Trophoblast cell (in vitro differentiated cells and primary cell): ENCODE data around the gene PRPF6.
"Not testable (repeated sequence)": the region's sequence is repeated elsewhere in the genome, so short reads cannot be mapped to it uniquely, and the experiment has no call there.

Source experiments
- DNase-seq, 2 donors: peaks; one replicate each; pipeline ENCODE4 v3.0.0-alpha.2; 2016
- H2AFZ ChIP-seq: 2 replicates; pipeline ENCODE4 v1.6.1; 2013; ENCODE audit warnings: low read length, moderate library complexity, mild to moderate bottlenecking; ENCODE audit not compliant: insufficient read depth, poor library complexity
- H2AK5ac ChIP-seq: 2 replicates; pipeline ENCODE4 v1.6.1; 2013; ENCODE audit warnings: mild to moderate bottlenecking, low read length
- H2BK120ac ChIP-seq: 2 replicates; pipeline ENCODE4 v1.6.1; 2013; ENCODE audit warnings: low read length, mild to moderate bottlenecking, moderate library complexity; ENCODE audit not compliant: insufficient read depth, poor library complexity
- H2BK12ac ChIP-seq: 2 replicates; pipeline ENCODE4 v1.6.1; 2013; ENCODE audit warnings: mild to moderate bottlenecking, low read length, moderate library complexity
- H2BK5ac ChIP-seq: 2 replicates; pipeline ENCODE4 v1.6.1; 2013; ENCODE audit warnings: low read length, low read depth, moderate library complexity, mild to moderate bottlenecking; ENCODE audit not compliant: poor library complexity
- H3K14ac ChIP-seq: 2 replicates; pipeline ENCODE4 v1.6.1; 2013; ENCODE audit warnings: mild to moderate bottlenecking, low read length
- H3K18ac ChIP-seq: 2 replicates; pipeline ENCODE4 v1.6.1; 2013; ENCODE audit warnings: mild to moderate bottlenecking, low read length
- H3K23ac ChIP-seq: 2 replicates; pipeline ENCODE4 v1.6.1; 2013; ENCODE audit warnings: low read length
- H3K27ac ChIP-seq: 2 replicates; pipeline ENCODE4 v1.5.1; 2013; ENCODE audit warnings: low read depth, mild to moderate bottlenecking, inconsistent platforms, low read length, moderate library complexity
- H3K27me3 ChIP-seq: 2 replicates; pipeline ENCODE4 v1.6.1; 2013; ENCODE audit warnings: inconsistent platforms, mild to moderate bottlenecking, low read length, moderate library complexity; ENCODE audit not compliant: insufficient read depth
- H3K36me3 ChIP-seq, 2 experiments: 1 replicate in 1 of 2; 2 replicates in 1 of 2; pipeline ENCODE4 v1.6.1; 2013; ENCODE audit warnings: low read length in 2 of 2, mild to moderate bottlenecking in 2 of 2, moderate library complexity in 1 of 2; ENCODE audit not compliant: insufficient read depth in 2 of 2, control insufficient read depth in 1 of 2
- H3K4ac ChIP-seq: 2 replicates; pipeline ENCODE4 v1.6.1; 2013; ENCODE audit warnings: low read depth, mild to moderate bottlenecking, low read length, moderate library complexity
- H3K4me1 ChIP-seq, 2 experiments: 1 replicate in 1 of 2; 2 replicates in 1 of 2; pipeline ENCODE4 v1.6.1; 2013; ENCODE audit warnings: low read length in 2 of 2, mild to moderate bottlenecking in 2 of 2, moderate library complexity in 1 of 2; ENCODE audit not compliant: insufficient read depth in 2 of 2, control insufficient read depth in 1 of 2
- H3K4me2 ChIP-seq: 2 replicates; pipeline ENCODE4 v1.6.1; 2013; ENCODE audit warnings: inconsistent platforms, mild to moderate bottlenecking, low read length, moderate library complexity
- H3K4me3 ChIP-seq: 2 replicates; pipeline ENCODE4 v1.5.1; 2013; ENCODE audit warnings: mild to moderate bottlenecking, low read depth, low read length, inconsistent platforms
- H3K79me1 ChIP-seq: one replicate; pipeline ENCODE4 v1.6.1; 2013; ENCODE audit warnings: low read length
- H3K79me2 ChIP-seq: 2 replicates; pipeline ENCODE4 v1.6.1; 2013; ENCODE audit warnings: low read length, mild to moderate bottlenecking; ENCODE audit not compliant: control insufficient read depth, insufficient read depth, poor library complexity
- H3K9ac ChIP-seq: 2 replicates; pipeline ENCODE4 v1.6.1; 2013; ENCODE audit warnings: mild to moderate bottlenecking, low read length
- H3K9me3 ChIP-seq: 2 replicates; pipeline ENCODE4 v1.6.1; 2013; ENCODE audit warnings: low read depth, mild to moderate bottlenecking, control low read depth, inconsistent platforms, low read length; ENCODE audit not compliant: insufficient read depth
- H4K12ac ChIP-seq: 2 replicates; pipeline ENCODE4 v1.6.1; 2013; ENCODE audit warnings: low read depth, mild to moderate bottlenecking, low read length, moderate library complexity
- H4K8ac ChIP-seq: 2 replicates; pipeline ENCODE4 v1.6.1; 2013; ENCODE audit warnings: low read depth, mild to moderate bottlenecking, low read length, moderate library complexity
- H4K91ac ChIP-seq: one replicate; pipeline ENCODE4 v1.6.1; 2013; ENCODE audit warnings: low read depth, mild to moderate bottlenecking, low read length, moderate library complexity
- WGBS: extraction: QIAGEN DNeasy Blood & Tissue Kit; methylation state at CpG from one replicate; pipeline ENCODE4 v1.1.7; 2013; ENCODE audit warnings: missing lambda C conversion rate; ENCODE audit not compliant: insufficient read length, insufficient coverage; ENCODE audit errors: extremely low coverage; 5-methylcytosine and 5-hydroxymethylcytosine counted together

Gene PRPF6

GRCh38 chr20:63973160-63973479, 7.8 kb upstream of the PRPF6 start:
- peaks cover 3% of the 10 kb centered on the region in 2 experiments for H3K36me3 ChIP-seq
- H2AK5ac ChIP-seq = no peak overlapping the region
- peaks cover 6% of the 10 kb centered on the region for H3K9me3 ChIP-seq
- H3K9ac ChIP-seq = no peak overlapping the region
- no peak for DNase-seq
- H4K12ac ChIP-seq = no peak overlapping the region
- H3K18ac ChIP-seq = no peak overlapping the region
- no peak overlapping the region for H4K8ac ChIP-seq
- H2AFZ ChIP-seq = no peak overlapping the region
- H3K4me1 ChIP-seq = peaks cover 11 to 18% of the 10 kb centered on the region in 2 experiments
- H2BK5ac ChIP-seq = no peak overlapping the region
- no peak overlapping the region for H3K23ac ChIP-seq
- no peaks in the 10 kb centered on the region for H3K27me3 ChIP-seq
- WGBS = no CpG with 5 or more reads among the region's 3 CpGs
- no peak overlapping the region for H3K4me2 ChIP-seq
- no peak overlapping the region for H3K14ac ChIP-seq
- peaks cover 7% of the 10 kb centered on the region for H3K79me2 ChIP-seq
- no peak overlapping the region for H4K91ac ChIP-seq
- H2BK120ac ChIP-seq = no peak overlapping the region
- H3K4ac ChIP-seq = no peak overlapping the region
- H3K27ac ChIP-seq = no peak overlapping the region
- H3K4me3 ChIP-seq = no peak overlapping the region
- peaks cover 8% of the 10 kb centered on the region for H3K79me1 ChIP-seq
- H2BK12ac ChIP-seq = no peak overlapping the region

GRCh38 chr20:63973636-63974401, 7.1 kb upstream of the PRPF6 start:
- Histone ChIP-seq H2BK12ac (no peak overlapping the region), H3K23ac (no peak overlapping the region), H3K36me3 (peaks cover 0 to 2% of the 10 kb centered on the region in 2 experiments), H3K27ac (no peak overlapping the region), H3K79me1 (peaks cover 11% of the 10 kb centered on the region), H4K8ac (no peak overlapping the region), H3K9ac (peak overlapping the region; percentile 2), H2BK5ac (no peak overlapping the region), H3K79me2 (peaks cover 7% of the 10 kb centered on the region), H3K18ac (no peak overlapping the region), H4K91ac (no peak overlapping the region), H2BK120ac (no peak overlapping the region), H2AK5ac (no peak overlapping the region), H3K4me2 (peak overlapping the region; percentile 85), H3K4ac (no peak overlapping the region), H3K14ac (no peak overlapping the region), H3K9me3 (peaks cover under 1% of the 10 kb centered on the region), H4K12ac (no peak overlapping the region), H3K27me3 (no peaks in the 10 kb centered on the region), H3K4me1 (peaks cover 15 to 21% of the 10 kb centered on the region in 2 experiments), H2AFZ (peak overlapping the region; percentile 37), H3K4me3 (peak overlapping the region; percentile 27)
- DNase-seq = peak; percentile 79 to 90
- no CpG with 5 or more reads among the region's 37 CpGs for WGBS

- Histone ChIP-seq H3K27ac (no peak overlapping the region), H3K14ac (no peak overlapping the region), H2AFZ (no peak overlapping the region), H3K9ac (no peak overlapping the region), H3K23ac (no peak overlapping the region), H3K4me1 (peaks cover 14 to 17% of the 10 kb centered on the region in 2 experiments), H2BK5ac (no peak overlapping the region), H3K79me1 (peaks cover 11% of the 10 kb centered on the region), H3K18ac (no peak overlapping the region), H4K91ac (no peak overlapping the region), H2BK12ac (no peak overlapping the region), H3K79me2 (peaks cover 6% of the 10 kb centered on the region), H3K27me3 (no peaks in the 10 kb centered on the region), H4K12ac (no peak overlapping the region), H3K36me3 (peaks cover 0 to 2% of the 10 kb centered on the region in 2 experiments), H3K4ac (no peak overlapping the region), H2AK5ac (no peak overlapping the region), H3K9me3 (no peaks in the 10 kb centered on the region), H2BK120ac (no peak overlapping the region), H4K8ac (no peak overlapping the region), H3K4me2 (no peak overlapping the region), H3K4me3 (no peak overlapping the region)
- DNase-seq = no peak
- no CpG with 5 or more reads among the region's 19 CpGs for WGBS
Observed at GRCh38 chr20:63974402-63975200, 6.3 kb upstream of the PRPF6 start.

GRCh38 chr20:63976511-63976910, 4.4 kb upstream of the PRPF6 start:
- H2BK120ac ChIP-seq, H3K4me2 ChIP-seq, H2BK5ac ChIP-seq, H2BK12ac ChIP-seq, H3K9ac ChIP-seq, H4K91ac ChIP-seq, DNase-seq, H3K9me3 ChIP-seq, H3K4ac ChIP-seq, H3K36me3 ChIP-seq, H3K18ac ChIP-seq, H4K12ac ChIP-seq, H3K27ac ChIP-seq, H3K4me3 ChIP-seq, H2AFZ ChIP-seq, H3K23ac ChIP-seq, H3K14ac ChIP-seq, H4K8ac ChIP-seq, H3K79me2 ChIP-seq, H3K27me3 ChIP-seq, H2AK5ac ChIP-seq: not testable (repeated sequence)
- H3K4me1 ChIP-seq = peaks cover 16 to 21% of the 10 kb centered on the region in 2 experiments
- no CpG with 5 or more reads among the region's 7 CpGs for WGBS
- peaks cover 10% of the 10 kb centered on the region for H3K79me1 ChIP-seq
